Posterior vena cava (tissue), 2 donors: Measurements from ENCODE around the gene ZFYVE26. TPM values are rescaled to one million over a fixed set of nuclear protein-coding genes. Genes with fewer than 3 reads are reported as not detected.
"Not testable (repeated sequence)": the region's sequence is repeated elsewhere in the genome, so short reads cannot be mapped to it uniquely, and the experiment has no call there.

Source experiments
- DNase-seq: peaks from one replicate; pipeline ENCODE4 v3.0.0-alpha.2; 2020; ENCODE audit warnings: low spot score
- intact Hi-C, 2 donors: fragments of 100-400 bp; cut with DNase I; formaldehyde crosslinking; loops; one replicate each; pipeline versions ENCODE4 v1.14.1 to v1.14.2; 2022 to 2023
- total RNA-seq, 2 donors: library from RNA; stranded (reverse); fragmentation: NEBNext Ultra II Directional; extraction: Animal tissue kit (Norgen Biotek cat#: 25700); gene quantifications; one replicate each; pipeline ENCODE4 v1.2.1, GENCODE V29; 2021
- donor health status: DM: yes; HTN: yes; CAD: no.
- donor health status: DM: yes; HTN: yes; CAD: no.

ZFYVE26 gene
- total RNA-seq, 2 donors from 2014 or later: 18.7 to 23.1 TPM

DNA sequence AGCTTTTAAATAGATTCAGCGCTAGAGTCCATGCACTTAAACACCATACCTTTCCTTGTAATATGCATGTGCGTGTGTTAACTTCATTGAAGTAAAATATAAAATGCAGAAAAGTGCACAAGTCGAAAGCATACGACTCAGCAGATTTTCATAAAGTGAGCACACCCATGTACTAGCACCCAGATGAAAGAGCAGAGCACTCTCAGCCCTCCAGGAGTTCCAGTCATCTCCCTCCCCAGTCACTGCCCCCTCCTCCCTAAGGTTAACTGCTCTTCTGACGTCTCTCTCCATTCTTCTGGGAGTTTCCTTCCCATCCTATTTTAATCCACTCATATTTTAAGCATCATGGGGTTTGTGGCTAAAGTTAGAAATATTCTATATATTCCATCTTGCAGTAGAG, 94.5 kb downstream of the ZFYVE26 start:
- no peak for DNase-seq

DNA sequence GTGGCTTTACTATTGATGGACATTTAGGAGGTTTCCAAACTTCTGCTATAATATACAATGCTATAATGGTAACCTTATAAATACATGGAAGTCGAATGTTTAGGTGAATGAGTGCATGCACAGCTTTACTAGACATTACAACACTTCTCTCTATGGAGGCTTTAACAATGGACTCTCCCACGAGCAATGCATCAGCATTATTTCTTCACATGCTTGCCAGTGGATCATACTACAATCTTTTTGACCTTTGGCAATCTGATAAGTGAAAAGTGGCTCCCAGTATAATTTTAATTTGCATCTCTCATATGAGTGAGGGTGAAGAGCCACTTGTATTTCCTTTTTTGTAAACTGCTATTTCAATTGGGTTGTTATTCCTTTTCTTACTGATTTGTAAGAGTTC, 96.5 kb downstream of the ZFYVE26 start:
- DNase-seq: no peak
- intact Hi-C loops: no loop called here

More for the DNA sequence above, 94.5 kb downstream of the ZFYVE26 start:
- intact Hi-C loops: no loop called here

- DNase-seq, intact Hi-C loops: not testable (repeated sequence)
Observed at GRCh38 chr14:67719385-67719784, 97.0 kb downstream of the ZFYVE26 start.

DNA sequence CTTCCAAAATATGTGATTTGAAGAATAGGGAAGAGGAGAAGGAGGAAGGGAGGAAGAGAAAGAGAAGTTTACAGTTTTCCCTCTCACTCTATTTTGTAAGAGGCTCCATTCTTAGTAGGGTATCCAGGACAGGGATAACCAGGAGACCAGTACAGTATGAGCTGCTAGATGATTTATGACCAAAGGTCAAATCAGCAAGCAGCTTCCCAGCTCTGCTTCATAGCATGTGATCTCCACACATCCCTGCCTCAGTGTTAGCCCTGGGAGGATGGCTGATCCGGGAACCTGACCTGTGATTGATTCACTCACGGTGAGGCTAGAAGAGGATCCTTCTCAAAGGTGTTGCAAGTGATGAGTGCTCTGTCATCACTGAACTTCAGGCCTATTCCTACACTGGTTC, 98.1 kb downstream of the ZFYVE26 start:
- no peak for DNase-seq
- intact Hi-C loops: no loop called here

DNA sequence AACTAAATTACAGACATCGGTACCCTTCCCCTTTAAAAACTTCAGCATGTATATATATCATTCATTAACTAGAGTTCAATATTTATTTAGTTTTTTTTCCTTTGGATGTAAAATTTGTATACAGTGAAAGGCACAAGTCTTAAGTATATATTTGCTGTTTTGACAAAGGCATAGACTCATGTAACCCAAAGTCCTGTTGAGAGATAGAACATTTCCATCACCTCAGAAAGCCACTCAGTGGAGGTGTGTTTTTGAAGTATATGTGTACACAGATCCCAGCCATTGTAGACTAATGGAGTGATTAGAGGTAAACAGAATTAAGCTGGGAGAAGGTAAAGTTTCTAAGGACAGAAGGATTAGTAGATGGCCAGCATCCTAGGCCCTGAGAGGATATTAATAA, 99.3 kb downstream of the ZFYVE26 start:
- DNase-seq: no peak
- intact Hi-C loops: no loop called here

DNA sequence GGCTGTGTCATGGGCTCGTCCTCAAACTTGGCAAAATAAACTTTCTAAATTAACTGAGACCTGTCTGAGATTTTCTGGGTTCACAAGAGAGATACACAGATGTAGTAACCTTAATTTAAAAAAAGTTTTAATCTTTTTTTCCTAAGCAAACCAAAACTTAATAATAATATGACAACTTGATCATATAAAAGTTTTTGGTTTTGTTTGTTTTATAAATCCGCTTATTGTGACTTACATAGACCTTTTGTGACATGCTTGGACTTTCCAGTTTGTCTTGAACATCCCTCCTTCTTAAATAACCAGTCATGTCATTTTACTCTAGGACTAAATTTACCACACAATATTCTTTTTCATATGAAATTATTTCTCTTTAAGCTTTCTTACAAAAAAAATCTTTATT, 106.2 kb downstream of the ZFYVE26 start:
- intact Hi-C loops: no loop called here
- DNase-seq: no peak

- not testable (repeated sequence) for DNase-seq
- intact Hi-C loops: loop anchor here in 1 of 2 donors (10.0 kb wide), 1 partner anchor 125 kb away; no protein-coding TSS in a partner anchor
Observed at GRCh38 chr14:67709796-67710195, 106.6 kb downstream of the ZFYVE26 start.

DNA sequence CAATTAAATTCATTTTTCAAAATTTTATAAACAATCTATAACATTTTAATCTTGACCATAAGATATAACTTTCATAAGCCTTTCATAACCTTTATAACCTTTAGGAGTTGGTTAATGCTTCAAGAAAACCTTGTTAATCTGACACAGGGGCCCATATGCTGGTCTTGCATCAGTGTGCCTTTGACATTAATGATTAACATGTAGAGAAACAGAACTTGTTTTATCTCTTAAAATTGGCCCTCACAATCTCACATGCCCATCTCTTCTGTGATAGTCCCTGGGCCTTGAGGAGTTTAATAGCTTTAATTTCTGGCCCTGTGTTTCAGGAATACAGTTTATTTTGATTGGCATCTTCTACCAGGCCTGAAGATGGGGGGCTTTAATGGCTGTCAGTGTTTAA, 107.0 kb downstream of the ZFYVE26 start:
- DNase-seq: not testable (repeated sequence)
- intact Hi-C loops: loop anchor here in 1 of 2 donors (10.0 kb wide), 1 partner anchor 125 kb away; no protein-coding TSS in a partner anchor

DNA sequence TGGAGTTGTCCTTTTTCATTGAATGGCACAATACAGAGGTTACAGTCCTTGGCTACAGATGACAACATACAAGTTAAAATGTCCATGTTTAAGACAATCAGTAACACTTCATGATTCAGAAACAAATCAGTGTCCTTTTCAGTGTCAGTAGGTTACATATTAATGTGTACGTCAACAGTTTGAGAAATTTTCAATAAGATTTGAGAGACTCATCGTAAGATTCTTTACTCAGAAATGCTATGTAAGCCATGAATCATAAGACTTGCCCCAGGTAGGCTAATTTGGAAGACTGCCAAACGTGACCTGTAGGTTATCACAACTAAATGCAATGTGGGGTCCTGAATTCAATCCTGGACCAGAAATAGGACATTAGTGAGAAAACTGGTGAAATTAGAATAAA, 111.2 kb downstream of the ZFYVE26 start:
- intact Hi-C loops: loop anchor here in 1 of 2 donors (10.0 kb wide), 1 partner anchor 120 kb away; no protein-coding TSS in a partner anchor
- no peak for DNase-seq

GRCh38 chr14:67704484-67705089, 111.8 kb downstream of the ZFYVE26 start:
- intact Hi-C loops: loop anchor here in 1 of 2 donors (10.0 kb wide), 1 partner anchor 120 kb away; no protein-coding TSS in a partner anchor
- DNase-seq: no peak

GRCh38 chr14:67703997-67704396, 112.4 kb downstream of the ZFYVE26 start:
- DNase-seq: no peak
- intact Hi-C loops: loop anchor here in 1 of 2 donors (10.0 kb wide), 1 partner anchor 119 kb away; no protein-coding TSS in a partner anchor

DNA sequence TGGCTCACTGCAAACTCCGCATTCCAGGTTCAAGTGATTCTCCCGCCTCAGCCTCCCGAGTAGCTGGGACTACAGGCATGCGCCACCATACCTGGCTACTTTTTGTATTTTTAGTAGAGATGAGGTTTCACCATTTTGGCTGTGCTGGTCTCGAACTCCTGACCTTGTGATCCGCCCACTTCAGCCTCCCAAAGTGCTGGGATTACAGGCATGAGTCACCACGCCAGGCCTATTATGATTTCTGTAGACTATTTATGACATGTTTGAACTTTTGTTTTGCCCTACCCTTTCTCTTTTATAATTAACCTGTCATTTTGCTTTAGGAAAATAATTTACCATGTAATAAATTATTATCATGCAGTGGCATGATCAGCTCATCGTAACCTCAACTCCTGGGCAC, 114.9 kb downstream of the ZFYVE26 start, which contains the start of gene RDH12:
Gene RDH12, plus strand, starts transcription at position 395 of the 400 bp plus-strand sequence. CDS start 20,757 bp downstream, outside the sequence.
- intact Hi-C loops: loop anchor here in 1 of 2 donors (10.0 kb wide), 1 partner anchor 117 kb away; no protein-coding TSS in a partner anchor
- DNase-seq: not testable (repeated sequence)

- intact Hi-C loops: no loop called here
Observed at GRCh38 chr14:67698179-67698578, 118.2 kb downstream of the ZFYVE26 start.

DNA sequence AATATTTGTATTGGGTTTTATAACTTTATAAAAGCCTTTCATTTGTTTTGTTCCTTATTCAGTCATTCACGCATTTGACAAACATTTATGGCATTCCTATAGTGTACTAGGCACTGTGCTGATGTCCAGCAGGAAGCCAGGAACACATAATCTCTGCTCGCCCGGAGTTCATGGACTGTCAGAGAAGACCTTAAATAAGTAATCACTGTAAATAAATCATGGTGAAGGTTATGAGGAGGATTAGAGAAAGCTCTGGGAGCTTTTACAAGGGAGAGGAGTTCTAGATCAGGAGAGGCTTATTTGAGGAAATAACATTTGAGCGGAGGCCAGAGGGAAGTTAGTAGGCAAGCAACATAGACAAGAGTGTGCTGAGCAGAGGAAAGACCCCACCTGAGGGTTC, 119.4 kb downstream of the ZFYVE26 start:
- DNase-seq: no peak
- intact Hi-C loops: no loop called here

More at GRCh38 chr14:67698179-67698578, 118.2 kb downstream of the ZFYVE26 start:
- no peak for DNase-seq

Other genes starting within 250 kb of the ZFYVE26 start
- 10 to 100 TPM; 15.4 to 17.3 TPM for gene PIGH, start 216.3 kb downstream of the ZFYVE26 start, total RNA-seq
- 1 to 10 TPM; 1.9 to 5.1 TPM for gene ARG2, start 196.7 kb downstream of the ZFYVE26 start, total RNA-seq
- gene VTI1B, start 142.0 kb downstream of the ZFYVE26 start, total RNA-seq: 100 to 1,000 TPM; 111 to 117 TPM
- 10 to 100 TPM; 29.9 to 31.7 TPM for gene RDH11, start 120.8 kb downstream of the ZFYVE26 start, total RNA-seq
- gene RDH12, start 114.7 kb downstream of the ZFYVE26 start, total RNA-seq: under 1 TPM in 1 of 2 donors, not detected in 1; 0.23 TPM
- gene RAD51B, start 3.2 kb upstream of the ZFYVE26 start, total RNA-seq: 10 to 100 TPM; 13.7 to 15.1 TPM